Body of pancreas (tissue), 4 donors: ENCODE results near the gene CACNA1C. TPM values are rescaled to one million over a fixed set of nuclear protein-coding genes. Genes with fewer than 3 reads are reported as not detected.

ENCODE experiments used
- ATAC-seq: fragments of 150-250 bp; one replicate; pipeline ENCODE4 v1.9.1; 2016
- DNase-seq, 4 donors: peaks; one replicate each; pipeline ENCODE4 v3.0.0-alpha.2; 2019
- H3K27ac ChIP-seq, 4 donors: fragments of 200-600 bp; sonication (generic); 1 replicate in 3 of 4; 2 replicates in 1 of 4; pipeline versions ENCODE4 v1.5.1 to v1.6.1; 2016 to 2019; ENCODE audit warnings: mild to moderate bottlenecking in 1 of 4, mixed read lengths in 1 of 4, moderate library complexity in 1 of 4
- H3K27me3 ChIP-seq, 2 donors: fragments of 200-600 bp; sonication (generic); one replicate each; pipeline ENCODE4 v1.6.0; 2016; ENCODE audit warnings: mild to moderate bottlenecking in 1 of 2
- H3K36me3 ChIP-seq, 2 donors: fragments of 200-600 bp; sonication (generic); replicated peaks in 1 of 2; 2 replicates each; pipeline ENCODE4 v1.5.1; 2016; ENCODE audit warnings: low read depth in 2 of 2; ENCODE audit not compliant: insufficient read depth in 1 of 2
- H3K4me1 ChIP-seq: fragments of 200-600 bp; sonication (generic); one replicate; pipeline ENCODE4 v1.6.0; 2016
- H3K4me3 ChIP-seq, 2 donors: fragments of 200-600 bp; sonication (generic); 1 replicate in 1 of 2; 2 replicates in 1 of 2; pipeline ENCODE4 v1.5.1; 2016 to 2019
- H3K9me3 ChIP-seq, 3 donors: fragments of 200-600 bp; sonication (generic); 1 replicate in 2 of 3; 2 replicates in 1 of 3; pipeline ENCODE4 v1.5.1; 2016
- POLR2A ChIP-seq, 3 donors: fragments of 450-650 bp; IDR thresholded peaks; one replicate each; pipeline ENCODE4 v1.6.1; 2016; ENCODE audit warnings: antibody characterized with exemption in 3 of 3, mild to moderate bottlenecking in 2 of 3
- WGBS, 2 donors: methylation state at CpG; one replicate each; pipeline ENCODE4 v1.1.5; 2017; 5-methylcytosine and 5-hydroxymethylcytosine counted together
- intact Hi-C: fragments of 100-400 bp; cut with DNase I; formaldehyde crosslinking; loops from one replicate; pipeline ENCODE4 v1.15.1; 2023
- total RNA-seq, 2 donors: library from RNA; depleted of rRNA; stranded (reverse); fragments of >200 nt; gene quantifications; one replicate each; pipeline ENCODE4 v1.1.0, GENCODE V29; 2016
- TF ChIP-seq, protein P1 (sequence below), 7 experiments: fragments of 450-650 bp in 4 of 7; fragments of 200-600 bp in 3 of 7; sonication (generic) in 3 of 7; IDR thresholded peaks; one replicate each; pipeline ENCODE4 v1.5.1; 2016 to 2019; ENCODE audit warnings: antibody characterized with exemption in 7 of 7

The CACNA1C gene
- total RNA-seq, 2 donors from 2014 or later: 2.3 to 4.4 TPM

DNA sequence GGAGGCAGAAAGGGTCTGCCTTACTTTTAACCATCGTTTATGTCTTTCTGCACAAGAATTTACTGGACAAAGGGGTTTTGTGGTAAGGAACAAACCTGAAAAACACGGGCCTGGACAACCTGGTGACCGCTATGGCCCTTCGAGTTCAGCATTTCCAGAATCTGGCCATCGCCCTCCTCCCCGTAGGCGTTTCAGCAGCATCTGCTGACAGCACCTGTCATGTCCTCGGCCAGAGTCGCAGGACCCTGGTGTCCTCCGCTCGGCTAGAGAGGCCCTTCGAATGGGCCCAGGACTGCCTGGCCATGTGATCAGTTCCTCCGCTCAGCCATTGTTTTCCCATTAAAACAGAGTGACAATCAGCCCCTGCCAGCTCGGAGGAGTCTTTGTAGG is 599.2 kb downstream of the CACNA1C start:
- DNase-seq: no peak
- WGBS, 2 donors: 80 to 81% methylated on average over 14 of the region's 14 CpGs
- Histone ChIP-seq H3K27me3 (no peaks in the 10 kb centered on the region), H3K36me3 (no peaks in the 10 kb centered on the region), H3K9me3 (no peaks in the 10 kb centered on the region), H3K4me1 (no peaks in the 10 kb centered on the region), H3K27ac (no peak overlapping the region), H3K4me3 (no peak overlapping the region)
- TF ChIP-seq POLR2A (IDR thresholded peaks at IDR 0.05): no peak
- TF ChIP-seq, protein P1, sequence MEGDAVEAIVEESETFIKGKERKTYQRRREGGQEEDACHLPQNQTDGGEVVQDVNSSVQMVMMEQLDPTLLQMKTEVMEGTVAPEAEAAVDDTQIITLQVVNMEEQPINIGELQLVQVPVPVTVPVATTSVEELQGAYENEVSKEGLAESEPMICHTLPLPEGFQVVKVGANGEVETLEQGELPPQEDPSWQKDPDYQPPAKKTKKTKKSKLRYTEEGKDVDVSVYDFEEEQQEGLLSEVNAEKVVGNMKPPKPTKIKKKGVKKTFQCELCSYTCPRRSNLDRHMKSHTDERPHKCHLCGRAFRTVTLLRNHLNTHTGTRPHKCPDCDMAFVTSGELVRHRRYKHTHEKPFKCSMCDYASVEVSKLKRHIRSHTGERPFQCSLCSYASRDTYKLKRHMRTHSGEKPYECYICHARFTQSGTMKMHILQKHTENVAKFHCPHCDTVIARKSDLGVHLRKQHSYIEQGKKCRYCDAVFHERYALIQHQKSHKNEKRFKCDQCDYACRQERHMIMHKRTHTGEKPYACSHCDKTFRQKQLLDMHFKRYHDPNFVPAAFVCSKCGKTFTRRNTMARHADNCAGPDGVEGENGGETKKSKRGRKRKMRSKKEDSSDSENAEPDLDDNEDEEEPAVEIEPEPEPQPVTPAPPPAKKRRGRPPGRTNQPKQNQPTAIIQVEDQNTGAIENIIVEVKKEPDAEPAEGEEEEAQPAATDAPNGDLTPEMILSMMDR (IDR thresholded peaks at IDR 0.05): no peak
- intact Hi-C loops: no loop called here
- no peak for ATAC-seq

DNA sequence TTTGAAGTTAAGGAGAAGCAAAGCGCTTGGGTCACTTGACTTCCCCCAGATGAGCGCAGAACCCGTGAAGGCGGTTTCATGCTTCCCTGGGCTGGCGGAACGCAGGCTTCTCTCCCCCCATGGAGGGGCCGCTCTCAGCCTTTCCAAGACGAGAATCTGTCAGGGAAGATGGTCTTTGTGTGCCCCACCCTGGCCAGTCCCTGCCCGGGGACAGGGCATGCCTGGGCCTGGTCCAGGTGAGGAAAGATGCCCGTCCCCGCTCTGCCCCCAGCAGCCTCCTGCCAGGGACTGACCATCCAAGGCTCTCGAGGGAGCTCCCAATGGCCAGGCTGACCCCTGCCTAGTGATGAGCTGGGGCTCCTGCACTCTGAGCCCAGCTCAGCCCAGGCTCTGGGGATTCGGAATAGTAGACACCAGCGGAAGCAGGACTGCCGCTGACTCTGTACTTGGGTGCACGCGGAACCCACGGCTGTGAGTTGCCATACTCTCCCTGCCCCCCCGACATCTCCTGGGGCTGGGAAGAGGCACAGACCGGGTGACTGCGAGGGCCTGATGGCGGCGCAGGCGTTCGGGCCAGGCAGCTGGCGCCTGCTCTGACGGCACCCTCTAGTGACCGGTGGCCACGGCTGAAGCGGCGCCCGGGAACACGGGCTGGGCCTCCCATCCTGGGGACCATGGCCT is 599.8 kb downstream of the CACNA1C start:
- Histone ChIP-seq H3K4me1 (no peaks in the 10 kb centered on the region), H3K9me3 (no peaks in the 10 kb centered on the region), H3K27me3 (no peaks in the 10 kb centered on the region), H3K27ac (no peak overlapping the region), H3K36me3 (no peaks in the 10 kb centered on the region), H3K4me3 (no peak overlapping the region)
- TF ChIP-seq POLR2A (IDR thresholded peaks at IDR 0.05): no peak
- TF ChIP-seq, protein P1 (IDR thresholded peaks at IDR 0.05): no peak
- DNase-seq: no peak
- WGBS, 2 donors: 71 to 85% methylated on average over 7 to 33 of the region's 33 CpGs
- no peak for ATAC-seq
- intact Hi-C loops: no loop called here

DNA sequence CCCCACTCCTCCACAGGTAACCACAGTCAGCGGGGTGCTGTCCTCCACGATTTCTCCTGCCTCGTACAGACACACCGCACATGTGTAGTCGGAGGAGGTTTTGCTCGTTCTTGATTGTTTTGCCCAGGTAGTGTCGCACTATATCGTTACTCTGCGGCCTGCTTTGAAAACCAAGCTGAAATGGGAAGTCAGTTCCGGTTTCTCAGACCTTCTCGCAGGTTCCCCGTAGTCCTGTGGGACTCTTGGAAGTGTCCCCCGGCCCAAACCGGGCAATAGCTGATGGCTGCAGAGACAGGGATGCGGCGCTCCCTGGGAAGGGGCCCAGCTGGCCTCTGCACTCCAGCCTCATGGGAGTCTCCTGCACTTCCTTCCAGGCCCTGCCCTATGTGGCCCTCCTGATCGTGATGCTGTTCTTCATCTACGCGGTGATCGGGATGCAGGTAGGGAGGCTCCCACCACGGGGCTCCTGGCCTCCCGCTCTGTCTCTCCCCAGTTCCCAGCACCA is 600.7 kb downstream of the CACNA1C start:
- no peak for TF ChIP-seq POLR2A (IDR thresholded peaks at IDR 0.05)
- TF ChIP-seq, protein P1 (IDR thresholded peaks at IDR 0.05): no peak
- Histone ChIP-seq H3K9me3 (no peaks in the 10 kb centered on the region), H3K4me1 (no peaks in the 10 kb centered on the region), H3K27me3 (no peaks in the 10 kb centered on the region), H3K27ac (no peak overlapping the region), H3K4me3 (no peak overlapping the region), H3K36me3 (no peaks in the 10 kb centered on the region)
- intact Hi-C loops: no loop called here
- no peak for ATAC-seq
- 84 to 86% methylated on average over 21 to 22 of the region's 22 CpGs for WGBS, 2 donors
- no peak for DNase-seq

DNA sequence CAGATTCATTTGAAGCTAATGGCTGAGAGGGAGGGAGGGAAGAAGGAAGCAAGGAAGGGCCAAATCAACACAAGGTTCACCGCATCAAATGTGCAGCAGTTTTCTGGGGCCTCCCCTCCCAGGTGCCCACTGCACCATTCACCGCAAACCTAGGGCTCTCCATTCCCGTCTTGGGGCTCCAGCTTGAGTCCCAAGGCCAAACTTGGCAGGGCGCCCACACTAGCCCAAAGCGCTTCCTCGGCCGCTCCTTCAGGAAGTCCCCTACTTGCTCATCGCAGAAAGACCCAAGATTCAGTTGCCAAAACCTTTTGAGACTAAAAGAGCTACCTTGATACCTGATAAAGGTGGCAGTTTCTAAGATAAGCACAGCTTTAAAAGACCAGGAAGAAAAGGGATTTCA is 601.5 kb downstream of the CACNA1C start:
- no peaks in the 10 kb centered on the region for H3K9me3 ChIP-seq
- intact Hi-C loops: no loop called here
- no peak for ATAC-seq
- no peak overlapping the region for H3K27ac ChIP-seq
- no peak for DNase-seq
- TF ChIP-seq, protein P1 (IDR thresholded peaks at IDR 0.05): no peak
- no peak for TF ChIP-seq POLR2A (IDR thresholded peaks at IDR 0.05)
- no peak overlapping the region for H3K4me3 ChIP-seq
- no peaks in the 10 kb centered on the region for H3K4me1 ChIP-seq
- no peaks in the 10 kb centered on the region for H3K36me3 ChIP-seq
- H3K27me3 ChIP-seq: no peaks in the 10 kb centered on the region
- WGBS, 2 donors: 74 to 75% methylated on average over 6 to 8 of the region's 8 CpGs

DNA sequence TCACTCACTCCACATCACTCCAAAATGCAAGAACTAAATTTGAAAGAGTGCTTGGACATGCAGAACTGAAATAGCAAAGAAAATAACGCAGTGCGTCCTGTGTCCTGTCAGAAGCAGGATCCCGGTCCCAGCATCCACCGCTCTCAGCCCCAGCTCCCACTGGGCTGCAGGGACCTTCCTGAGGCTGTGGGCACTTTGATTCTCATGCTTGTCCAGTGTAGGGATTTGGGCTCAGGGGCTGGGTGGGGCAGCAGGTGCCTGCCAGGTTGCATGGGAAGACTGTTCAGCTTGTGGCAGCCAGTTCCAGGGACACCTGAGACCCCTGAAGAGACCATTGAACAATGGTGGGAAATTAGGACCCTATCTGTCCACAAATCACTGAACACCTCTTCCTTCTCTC is 602.0 kb downstream of the CACNA1C start:
- Histone ChIP-seq H3K36me3 (no peaks in the 10 kb centered on the region), H3K9me3 (no peaks in the 10 kb centered on the region), H3K4me3 (no peak overlapping the region), H3K4me1 (no peaks in the 10 kb centered on the region), H3K27ac (no peak overlapping the region), H3K27me3 (no peaks in the 10 kb centered on the region)
- WGBS, 2 donors: 56 to 65% methylated on average over 4 of the region's 4 CpGs
- ATAC-seq (no peak), DNase-seq (no peak)
- intact Hi-C loops: no loop called here
- TF ChIP-seq, protein P1 (IDR thresholded peaks at IDR 0.05): no peak
- no peak for TF ChIP-seq POLR2A (IDR thresholded peaks at IDR 0.05)
